Stimulated activated CD4-positive, alpha-beta T cell treated with anti-CD3 and anti-CD28 coated beads, Interleukin-12 subunit alpha, Interleukin-12 subunit beta, amount 100 ng/mL, for 48 hours (primary cell): ENCODE results near the gene GPR15.

ENCODE experiments used
- DNase-seq, 3 donors: peaks; one replicate each; pipeline ENCODE4 v3.0.0-alpha.2; 2020; ENCODE audit warnings: low read depth in 2 of 3, low spot score in 1 of 3

Gene GPR15

GRCh38 chr3:98582042-98582441, 50.3 kb downstream of the GPR15 start:
- DNase-seq: no peak

DNA sequence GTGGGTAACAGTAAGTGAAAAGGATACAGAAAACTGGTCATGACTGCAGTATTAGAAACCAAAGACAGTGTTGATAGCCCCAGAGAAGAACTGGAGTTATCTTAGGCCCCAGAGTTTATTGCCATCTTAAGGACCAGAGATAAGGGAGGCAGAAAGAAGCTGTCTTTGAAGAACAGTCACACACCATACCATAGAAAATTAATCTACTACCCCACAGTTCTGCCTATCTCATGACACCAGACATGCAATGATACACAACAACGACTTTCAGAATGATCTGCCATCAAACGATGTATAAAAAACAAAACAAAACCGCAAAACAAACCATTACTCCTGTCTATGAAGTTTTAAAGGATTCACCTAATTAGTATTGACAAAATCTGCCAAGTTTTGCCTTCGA, 52.0 kb downstream of the GPR15 start:
- no peak for DNase-seq
